Measurements from ENCODE around the gene KCNAB1.
"Not testable (repeated sequence)": the region's sequence is repeated elsewhere in the genome, so short reads cannot be mapped to it uniquely, and the experiment has no call there.

KCNAB1 gene

DNA sequence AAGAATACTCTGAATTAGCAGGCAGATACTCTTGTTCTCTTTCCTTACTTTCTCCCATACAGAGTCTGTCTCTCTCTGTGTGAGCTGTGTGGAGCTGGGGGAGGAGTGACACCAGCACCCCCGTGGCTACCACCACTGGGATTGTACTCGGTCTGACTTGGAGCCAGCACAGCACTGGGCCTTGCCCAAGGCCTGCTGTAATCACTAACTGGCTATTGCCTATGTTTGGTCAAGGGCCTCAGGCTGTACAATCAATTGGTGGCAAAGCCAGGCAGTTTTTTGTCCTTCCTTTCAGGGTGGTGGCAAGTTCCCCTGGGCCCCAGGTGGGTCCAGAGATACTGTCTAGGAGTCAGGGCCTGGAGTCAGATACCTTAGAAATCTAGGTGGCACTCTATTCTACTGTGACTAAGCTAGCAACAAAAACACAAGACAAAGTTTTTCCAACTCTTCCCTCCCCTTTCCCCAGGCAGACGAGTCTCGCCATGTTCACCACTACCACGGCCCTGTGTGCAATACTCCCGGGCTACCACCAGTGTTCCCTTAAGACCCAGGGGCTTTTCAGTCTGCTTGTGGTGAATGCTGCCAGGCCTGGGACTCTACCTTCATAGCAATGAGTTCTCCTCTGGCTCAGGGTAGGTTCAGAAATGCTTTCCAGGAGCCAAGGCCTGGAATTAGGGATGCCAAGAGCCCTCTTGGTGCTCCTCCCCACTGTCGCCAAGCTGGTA is 151.8 kb downstream of the KCNAB1 start:
- no peak for DNase-seq (ENCODE audit: low read depth in 3 of 3)

DNA sequence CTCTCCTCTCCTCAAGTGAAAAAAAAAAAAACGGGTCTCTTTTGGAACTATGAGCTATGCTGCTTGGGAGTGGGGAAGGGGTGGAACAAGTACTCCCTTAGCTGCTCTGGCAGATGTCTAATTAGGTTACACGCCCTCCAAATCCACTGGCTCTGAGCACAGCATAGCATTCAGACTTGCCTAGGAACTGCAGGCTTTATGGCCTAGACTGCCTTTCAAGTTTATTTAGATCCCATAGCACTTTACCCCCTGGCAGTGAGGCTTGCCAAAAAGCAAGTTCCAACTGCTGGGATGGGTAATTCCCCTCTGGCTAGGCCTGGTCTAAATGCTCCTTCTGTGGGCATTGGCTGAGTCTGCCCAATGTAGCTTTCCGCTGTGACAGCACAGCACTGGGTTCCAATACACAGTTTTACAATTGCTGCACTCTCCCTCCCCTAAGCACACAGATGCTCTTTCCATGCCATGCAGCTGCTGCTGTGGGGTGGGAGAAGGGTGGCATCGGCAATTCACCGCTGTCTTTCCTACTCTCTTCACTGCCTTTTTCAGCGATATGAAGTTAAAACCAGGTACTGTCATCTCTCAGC is 152.8 kb downstream of the KCNAB1 start:
- DNase-seq (ENCODE audit: low read depth in 3 of 3), result no peak

DNA sequence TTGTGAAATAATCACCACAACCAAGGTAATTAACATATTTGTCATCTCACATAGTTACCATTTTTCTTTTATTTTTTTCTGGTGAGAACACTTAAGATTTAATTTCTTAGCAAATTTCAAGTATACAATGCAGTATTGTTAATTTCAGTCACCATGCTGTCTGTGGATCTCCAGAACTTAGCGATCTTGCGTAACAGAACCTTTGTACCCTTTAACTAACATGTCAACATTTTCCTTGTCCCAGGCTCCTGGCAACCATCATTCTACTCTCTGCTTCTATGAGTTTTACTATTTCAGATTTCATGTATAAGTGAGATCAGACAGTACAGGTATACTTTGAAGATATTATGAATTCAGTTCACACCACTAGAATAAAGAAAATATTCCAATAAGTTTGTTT is 154.4 kb downstream of the KCNAB1 start:
- no peak for DNase-seq (ENCODE audit: low read depth in 3 of 3)

DNA sequence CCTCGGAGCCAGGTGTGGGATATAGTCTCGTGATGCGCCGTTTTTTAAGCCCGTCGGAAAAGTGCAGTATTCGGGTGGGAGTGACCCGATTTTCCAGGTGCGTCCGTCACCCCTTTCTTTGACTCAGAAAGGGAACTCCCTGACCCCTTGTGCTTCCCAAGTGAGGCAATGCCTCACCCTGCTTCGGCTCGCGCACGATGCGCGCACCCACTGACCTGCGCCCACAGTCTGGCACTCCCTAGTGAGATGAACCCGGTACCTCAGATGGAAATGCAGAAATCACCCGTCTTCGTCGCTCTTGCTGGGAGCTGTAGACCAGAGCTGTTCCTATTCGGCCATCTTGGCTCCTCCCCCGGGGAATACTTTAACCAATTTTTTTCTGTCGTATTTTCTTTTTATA is 164.3 kb downstream of the KCNAB1 start:
- DNase-seq (ENCODE audit: low read depth in 3 of 3), result not testable (repeated sequence)

DNA sequence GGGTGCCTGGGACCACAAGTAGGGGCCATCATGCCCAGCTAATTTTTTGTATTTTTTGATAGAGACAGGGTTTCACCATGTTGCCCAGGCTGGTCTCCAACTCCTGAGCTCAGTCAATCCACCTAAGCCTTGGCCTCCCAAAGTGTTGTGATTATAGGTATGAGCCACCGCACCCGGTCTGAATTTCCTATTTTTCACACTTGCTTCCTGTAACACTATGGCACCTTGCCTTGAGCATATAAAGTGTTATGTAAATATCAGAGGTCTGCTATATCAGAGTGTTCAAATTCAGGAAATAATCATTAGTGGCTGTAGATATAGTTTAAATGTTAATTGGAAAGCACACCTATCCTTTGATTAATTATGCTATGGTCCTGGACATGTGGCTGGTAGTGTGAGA is 165.2 kb downstream of the KCNAB1 start:
- DNase-seq (ENCODE audit: low read depth in 3 of 3), result no peak

DNA sequence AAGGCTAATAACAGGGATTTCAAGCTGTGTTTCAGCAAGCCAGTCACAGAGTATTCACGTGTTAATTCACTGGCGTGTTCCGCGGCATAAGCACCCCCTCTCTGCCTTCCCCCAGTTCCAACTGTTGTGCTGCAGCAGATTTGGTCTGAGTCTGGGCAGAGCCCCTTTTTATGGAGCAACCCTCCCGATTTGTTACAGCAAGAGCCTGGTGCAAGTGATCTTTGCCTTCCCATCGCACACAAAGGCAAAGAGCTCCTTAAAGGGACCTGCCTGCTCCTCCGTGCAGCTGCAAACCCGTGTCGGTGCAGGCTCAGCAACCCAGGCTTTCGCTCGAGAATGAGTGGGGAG is 170.5 kb downstream of the KCNAB1 start:
- no peak for DNase-seq (ENCODE audit: low read depth in 3 of 3)

DNA sequence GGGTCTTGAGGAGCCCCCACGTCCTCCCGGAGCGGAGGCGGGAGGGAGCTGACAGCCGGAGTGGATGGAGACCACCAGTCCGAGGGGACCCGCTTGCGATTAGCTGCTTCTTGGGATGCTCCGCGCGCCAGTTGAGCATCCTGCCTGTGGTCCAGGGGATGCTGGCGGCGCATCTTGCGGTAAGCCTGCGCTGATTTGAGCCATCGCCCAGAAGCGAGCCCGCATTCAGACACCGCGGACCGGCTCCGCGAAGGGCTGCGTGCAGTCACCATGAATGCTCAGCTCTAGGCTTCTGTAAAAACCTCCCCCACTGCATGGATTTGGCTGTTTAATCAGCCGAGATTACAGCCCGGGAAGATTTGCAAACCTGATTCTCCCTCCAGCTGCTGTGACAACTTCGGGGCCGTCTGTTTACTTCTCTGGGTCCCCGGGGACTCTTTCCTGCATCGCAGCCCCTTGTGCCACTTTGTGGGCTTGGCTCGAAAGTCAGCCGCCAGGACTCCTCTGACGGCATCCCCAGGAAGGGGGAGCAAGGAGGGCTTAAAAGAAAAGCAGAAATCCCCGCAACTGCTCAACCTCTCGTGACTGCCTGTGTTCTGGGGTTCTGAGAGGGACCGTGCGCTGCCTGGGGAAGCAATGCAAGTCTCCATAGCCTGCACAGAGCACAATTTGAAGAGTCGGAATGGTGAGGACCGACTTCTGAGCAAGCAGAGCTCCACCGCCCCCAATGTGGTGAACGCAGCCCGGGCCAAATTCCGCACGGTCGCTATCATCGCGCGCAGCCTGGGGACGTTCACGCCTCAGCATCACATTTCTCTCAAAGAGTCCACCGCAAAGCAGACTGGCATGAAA is 171.1 kb downstream of the KCNAB1 start:
- DNase-seq (ENCODE audit: low read depth in 3 of 3), result no peak

DNA sequence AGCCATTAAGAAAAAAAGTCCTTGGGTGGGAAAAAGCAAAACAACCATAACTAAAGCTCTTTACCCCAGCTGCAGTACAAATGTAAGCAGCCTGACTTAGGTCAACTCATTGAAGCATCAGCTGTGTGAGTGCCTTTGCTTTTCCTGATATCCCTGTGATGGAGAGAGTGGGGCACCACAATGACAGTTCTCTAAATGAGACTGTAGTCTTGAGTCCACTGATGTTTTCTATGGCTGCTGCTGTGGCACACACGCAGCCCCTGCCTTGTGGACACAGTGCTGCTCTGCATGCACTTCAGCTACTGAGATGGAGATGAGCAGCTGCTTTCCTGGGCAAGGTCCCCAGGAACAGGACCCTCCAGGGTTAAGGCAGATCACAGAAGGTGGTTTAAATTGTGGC is 173.2 kb downstream of the KCNAB1 start:
- no peak for DNase-seq (ENCODE audit: low read depth in 3 of 3)

DNA sequence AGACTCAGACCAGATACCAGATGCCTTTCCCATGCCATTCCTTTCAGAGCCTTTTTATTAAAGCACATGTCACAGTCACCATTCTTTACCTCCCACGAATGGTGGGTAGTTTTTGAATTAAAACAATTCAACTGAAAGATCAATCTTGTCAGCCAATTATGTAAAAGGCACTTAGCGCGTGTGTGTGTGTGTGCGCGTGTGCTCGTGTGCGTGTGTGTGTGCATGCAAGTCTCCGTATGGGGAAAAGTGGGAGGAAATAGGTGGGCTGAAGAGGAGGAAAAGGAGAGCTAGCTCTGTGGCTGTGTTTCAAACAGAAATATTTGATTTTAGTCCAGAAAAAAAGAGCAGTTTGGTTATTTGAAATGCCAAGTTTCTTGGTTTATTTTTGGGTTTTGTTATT is 177.2 kb downstream of the KCNAB1 start:
- DNase-seq (ENCODE audit: low read depth in 3 of 3), result no peak

DNA sequence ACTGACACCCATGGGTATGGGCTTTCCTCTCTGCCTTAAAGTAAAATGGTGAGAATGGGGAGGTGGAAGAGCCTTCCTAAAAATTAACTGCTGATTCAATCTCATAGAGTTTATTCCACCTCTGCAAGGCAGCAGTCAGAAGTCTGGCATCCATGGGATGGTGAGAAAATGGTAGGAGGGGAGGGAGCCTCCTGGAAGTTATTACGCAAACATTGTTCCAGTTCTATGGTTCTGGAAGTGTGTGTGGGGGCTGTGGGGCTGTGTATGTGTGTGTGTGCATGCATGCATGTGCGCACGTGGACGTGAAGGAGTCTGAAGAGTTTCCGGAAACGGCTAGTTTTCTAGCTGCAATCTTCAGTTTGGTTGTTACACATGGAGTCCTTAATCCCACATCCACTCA is 177.6 kb downstream of the KCNAB1 start:
- no peak for DNase-seq (ENCODE audit: low read depth in 3 of 3)

DNA sequence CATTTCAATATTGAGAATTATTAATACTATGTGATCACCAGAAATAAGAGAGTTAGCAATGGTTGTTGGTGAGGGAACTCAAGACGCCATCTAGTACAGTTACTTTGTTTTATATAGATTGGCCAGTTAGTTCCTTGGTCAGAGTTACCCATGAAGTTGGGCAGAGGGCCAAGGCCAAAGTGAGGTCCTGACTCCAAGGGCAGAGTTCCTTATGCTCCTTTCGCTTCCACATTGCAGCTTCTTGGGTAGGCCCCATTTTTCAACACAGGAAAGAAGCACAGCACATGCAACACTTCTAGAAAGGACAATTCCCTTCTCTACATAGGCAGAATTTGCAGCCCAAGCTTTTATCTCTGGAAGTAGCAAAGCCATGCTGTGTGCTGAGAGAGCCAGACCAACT is 178.6 kb downstream of the KCNAB1 start:
- DNase-seq (ENCODE audit: low read depth in 3 of 3), result no peak

DNA sequence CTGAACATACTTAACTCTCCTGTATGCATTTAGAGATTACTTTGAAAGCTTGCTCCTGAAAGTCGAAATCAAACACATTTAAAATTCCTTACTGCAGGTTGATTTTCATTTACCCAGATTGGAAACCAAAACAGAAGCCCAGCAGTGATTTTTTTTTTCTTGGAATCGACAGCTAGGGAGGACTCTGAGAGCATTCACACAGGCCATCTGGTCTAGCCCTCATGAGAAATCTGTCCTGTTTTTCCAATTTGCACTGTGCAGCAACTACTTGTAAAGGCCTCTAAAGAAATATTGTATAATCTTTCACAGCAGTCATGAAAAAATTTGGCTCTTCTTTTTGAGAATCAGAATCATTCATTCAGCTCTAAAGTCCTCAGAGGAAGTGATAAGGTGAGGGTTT is 179.2 kb downstream of the KCNAB1 start:
- no peak for DNase-seq (ENCODE audit: low read depth in 3 of 3)

DNA sequence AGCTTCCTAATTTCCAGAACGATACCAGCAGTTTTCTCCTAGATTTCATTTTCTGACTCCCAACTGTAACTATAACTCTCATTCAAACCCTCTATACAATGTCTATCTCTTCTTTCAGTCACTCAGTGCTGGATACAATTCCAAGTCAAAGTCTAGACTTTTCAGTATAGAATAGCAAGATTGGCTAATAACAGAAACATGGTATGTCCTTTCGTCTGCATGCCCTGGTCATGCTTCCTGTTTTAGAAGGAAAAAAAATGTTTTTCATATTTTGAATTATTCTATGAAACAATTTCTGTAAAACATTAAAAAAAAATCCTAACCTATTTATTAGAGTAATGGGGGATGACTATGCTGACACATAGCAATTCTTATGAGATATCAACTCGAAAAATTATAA is 180.0 kb downstream of the KCNAB1 start:
- DNase-seq (ENCODE audit: low read depth in 3 of 3), result no peak

DNA sequence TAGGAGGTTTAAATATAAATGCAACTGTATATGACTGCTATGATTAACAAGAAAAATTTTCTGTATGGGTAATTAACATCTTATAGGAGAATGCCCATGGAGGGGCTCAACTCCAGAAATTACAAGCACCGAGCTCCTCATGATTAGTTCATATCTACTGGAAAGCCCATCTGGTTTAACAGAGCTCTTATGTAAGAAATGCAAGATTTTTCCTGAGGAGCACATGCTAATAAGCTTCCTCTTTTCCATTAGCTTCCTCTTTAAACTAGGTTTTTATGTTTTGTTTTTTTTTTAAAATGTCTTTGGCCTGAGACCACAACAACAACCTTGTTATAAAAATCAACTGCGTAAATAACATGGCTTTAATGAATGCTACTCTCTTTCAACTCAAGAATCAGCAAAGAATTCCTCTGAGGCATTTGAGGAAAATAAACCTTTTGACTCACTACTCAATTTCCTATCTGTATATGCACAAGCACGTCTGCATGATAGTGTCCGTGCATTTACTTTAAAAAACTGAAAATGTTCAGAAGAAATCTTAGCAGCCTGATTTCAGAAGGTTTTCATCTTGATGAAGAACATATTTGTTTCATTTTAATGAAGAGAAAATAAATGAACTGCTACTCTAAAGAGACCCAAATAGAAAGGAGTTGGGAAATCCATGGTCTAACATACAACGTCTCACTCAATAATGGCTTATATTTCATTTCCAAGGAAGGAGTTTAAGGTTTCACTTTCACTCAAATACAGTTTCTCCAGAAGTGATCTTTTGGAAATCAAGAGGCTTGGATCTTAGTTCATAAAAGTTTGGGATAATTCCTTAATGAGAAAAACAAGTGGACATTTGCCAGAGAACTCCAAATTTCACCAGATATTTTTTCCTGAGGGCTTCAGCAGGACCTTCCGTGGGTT is 180.8 kb downstream of the KCNAB1 start:
- DNase-seq (ENCODE audit: low read depth in 3 of 3), result no peak

DNA sequence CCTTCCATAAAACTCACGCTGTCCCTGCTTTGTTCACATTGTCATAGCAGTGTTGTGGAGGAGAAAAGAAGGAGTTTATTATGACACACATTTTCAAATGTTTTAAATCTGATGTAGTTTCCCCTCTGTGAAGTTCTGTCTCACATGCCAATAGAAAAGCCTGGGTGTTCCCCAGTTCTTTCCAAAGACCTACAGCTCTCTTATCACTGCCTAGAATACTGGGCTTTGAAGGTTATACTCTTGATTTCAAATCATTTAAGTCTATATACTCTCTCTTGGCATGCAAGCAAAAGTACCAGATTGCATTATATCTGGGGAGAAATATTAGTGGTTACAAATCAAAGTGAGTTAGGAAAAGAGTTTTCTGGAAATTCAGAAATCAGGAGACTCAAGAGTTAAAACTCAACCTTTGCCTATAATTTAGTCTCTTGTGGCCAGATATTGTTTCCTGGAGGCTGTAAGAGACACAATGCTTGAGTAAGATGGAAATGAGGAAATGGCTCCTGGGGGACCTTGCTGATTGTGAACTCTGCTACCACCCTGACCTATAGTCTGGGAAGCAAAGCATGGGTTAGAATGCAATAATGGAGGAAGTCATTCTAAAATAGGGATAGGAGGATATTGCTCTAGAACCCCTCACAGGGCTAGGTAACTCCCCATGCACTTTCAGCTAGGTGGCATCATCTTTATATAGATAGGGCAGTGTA is 182.8 kb downstream of the KCNAB1 start:
- no peak for DNase-seq (ENCODE audit: low read depth in 3 of 3)

DNA sequence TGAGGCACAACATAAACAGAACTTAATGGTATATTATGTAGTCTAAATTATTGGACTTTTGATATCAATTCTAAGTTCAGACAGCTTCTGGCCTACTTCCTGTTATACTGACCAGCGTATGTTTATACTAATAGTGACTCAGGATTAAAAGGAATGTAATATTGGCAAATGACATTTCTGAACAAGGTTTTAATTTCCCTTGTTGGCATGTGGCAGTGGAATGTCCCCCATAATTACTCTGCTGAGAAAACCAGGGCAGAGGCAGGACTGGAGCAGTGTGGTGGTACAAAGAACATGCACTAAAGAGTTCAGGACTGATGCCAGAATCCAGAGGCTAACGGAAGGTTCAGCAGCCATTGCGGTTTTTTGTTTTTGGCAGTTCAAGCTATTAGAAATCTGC is 184.0 kb downstream of the KCNAB1 start:
- DNase-seq (ENCODE audit: low read depth in 3 of 3), result no peak

DNA sequence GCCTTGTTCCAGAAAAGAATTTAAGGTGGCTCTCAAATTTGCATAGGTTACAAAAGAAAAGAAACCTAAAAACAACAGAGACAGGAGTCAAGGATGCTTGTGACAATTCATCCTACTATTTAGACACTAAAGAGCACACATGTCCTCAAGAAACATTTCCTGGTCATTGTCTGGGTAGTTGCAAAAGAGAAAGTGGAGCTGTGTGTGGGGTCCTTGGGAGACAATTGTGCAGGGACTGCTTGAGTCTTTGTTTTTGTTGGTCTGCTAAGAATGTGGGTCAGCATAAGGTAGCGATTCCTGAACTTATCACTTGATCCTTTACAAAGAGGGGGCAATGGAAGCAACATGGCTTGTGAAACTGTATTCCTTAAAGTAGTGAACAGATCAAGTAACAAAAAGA is 185.3 kb downstream of the KCNAB1 start:
- no peak for DNase-seq (ENCODE audit: low read depth in 3 of 3)

DNA sequence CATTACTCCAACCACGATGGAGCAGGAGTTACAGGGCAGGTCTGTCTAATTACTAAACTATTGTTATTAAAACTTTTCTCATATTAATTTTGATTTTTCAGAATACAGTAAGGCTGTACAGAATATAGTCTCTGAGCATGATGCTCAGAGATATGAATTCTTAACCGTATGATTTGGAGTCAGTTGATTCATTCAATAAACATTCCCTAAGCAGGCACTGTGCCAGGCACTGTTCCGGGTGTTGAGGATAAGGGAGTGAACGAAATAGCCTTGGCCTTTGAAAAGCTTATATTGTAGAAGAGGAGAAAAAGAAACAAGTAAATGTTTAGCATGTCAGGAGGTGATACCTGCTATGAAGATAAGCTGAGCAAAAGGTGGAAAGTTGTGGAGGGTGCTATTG is 187.3 kb downstream of the KCNAB1 start:
- DNase-seq (ENCODE audit: low read depth in 3 of 3), result no peak

DNA sequence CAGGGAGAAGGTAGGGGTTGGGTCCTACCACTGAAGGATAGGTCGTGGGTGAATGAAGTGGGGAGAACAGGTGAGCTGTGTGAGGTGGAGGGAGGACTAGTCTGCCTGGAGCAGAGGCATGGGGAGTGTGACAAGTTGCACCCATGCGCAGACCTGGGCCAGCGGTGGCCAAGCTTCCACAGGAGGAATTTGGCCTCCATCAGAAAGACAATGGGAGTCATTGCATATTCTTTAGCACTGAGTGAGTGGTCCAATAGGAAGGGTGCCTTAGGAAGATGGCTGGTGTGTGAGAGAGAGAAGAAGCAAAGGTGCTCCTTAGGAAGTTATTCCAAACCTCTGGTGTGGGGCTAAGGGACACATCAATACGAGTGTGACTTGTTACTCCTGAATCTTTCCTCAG is 191.1 kb downstream of the KCNAB1 start:
- DNase-seq (ENCODE audit: low read depth in 3 of 3), result no peak

DNA sequence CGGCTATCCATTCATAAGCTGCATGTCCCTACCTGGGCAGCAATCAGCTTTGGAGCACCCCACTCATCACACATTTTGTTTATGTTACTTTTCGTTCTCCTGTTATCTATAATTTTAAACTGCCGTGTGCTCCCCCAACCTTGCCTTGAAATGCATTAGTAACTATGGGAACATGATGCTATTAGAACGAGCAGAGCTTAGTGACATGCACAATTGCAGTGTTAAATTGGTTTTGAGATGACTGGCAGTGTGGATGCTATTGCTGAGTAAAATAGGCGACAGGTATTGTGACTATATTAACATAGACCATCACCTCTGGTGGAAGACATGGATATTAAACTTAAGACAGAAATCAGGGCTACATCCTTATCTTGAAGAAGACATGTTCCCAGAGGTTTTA is 191.6 kb downstream of the KCNAB1 start:
- no peak for DNase-seq (ENCODE audit: low read depth in 3 of 3)

DNA sequence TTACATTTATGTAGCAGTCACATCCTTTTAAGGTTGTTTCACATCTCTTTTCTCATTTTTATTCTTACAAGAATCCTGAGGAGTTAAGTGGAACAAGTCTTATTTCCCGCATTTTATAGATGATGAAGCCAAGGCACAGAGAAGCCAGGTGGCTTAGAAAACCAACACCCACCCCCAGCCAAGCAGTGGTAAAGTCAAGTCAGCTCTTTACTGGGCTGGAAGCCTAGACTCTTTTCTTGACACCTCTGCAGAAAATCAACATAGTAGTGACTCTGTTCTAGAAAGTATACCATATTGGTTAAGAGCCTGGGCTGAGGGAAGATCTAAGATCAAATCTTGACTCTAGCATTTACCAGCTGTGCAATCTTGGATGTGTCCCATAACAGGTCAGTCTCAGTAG is 195.7 kb downstream of the KCNAB1 start:
- DNase-seq (ENCODE audit: low read depth in 3 of 3), result no peak
